ENCODE measurements around the gene MRPL58. TPM values are rescaled to one million over a fixed set of nuclear protein-coding genes. Genes with fewer than 3 reads are reported as not detected.
A peak's percentile ranks its signal among the peaks of the same experiment; 100 is the strongest.

Gene MRPL58
- total and polyA plus RNA-seq, 10 of the 15 experiments (the other 5 are each of a cell fraction or from before 2014, with no cell fraction given): 23.0 to 64.3 (median 51.9) TPM

DNA sequence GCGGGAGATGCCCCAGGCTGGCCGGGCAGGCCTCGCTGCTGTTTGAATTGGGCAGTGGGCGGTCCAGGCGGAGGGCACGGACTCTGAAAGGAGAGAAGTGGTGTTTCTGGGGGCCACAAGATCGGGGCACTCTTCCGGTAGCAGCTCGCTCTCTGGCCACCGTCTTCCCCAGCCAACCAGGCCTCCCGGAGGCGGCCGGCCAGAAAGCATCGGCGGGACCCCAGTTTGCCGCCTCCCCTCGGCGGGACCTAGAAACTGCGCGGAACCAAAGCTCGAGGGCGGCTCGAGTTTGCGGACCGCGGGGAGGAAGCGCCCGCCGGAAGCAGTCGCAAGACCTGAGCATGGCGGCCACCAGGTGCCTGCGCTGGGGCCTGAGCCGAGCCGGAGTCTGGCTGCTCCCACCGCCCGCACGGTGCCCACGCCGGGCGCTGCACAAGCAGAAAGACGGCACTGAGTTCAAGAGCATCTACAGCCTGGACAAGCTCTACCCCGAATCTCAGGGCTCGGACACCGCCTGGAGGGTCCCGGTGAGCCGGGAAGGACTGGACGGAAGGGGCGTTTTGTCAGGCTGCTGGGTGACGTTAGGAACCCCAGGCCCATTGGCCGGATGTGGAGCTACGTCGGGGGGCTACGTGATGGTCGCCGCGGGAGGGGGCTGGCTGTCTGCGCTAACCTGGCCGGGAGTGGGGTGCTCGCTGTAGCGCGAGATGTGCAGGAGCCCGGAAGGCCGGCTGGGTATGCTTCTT, at the start of gene MRPL58 (continued):
- TF ChIP-seq EP300 (IDR thresholded peaks at IDR 0.05; ENCODE audit: borderline replicate concordance in 1 of 2, control insufficient read depth in 1 of 2, low read depth in 2 of 2, low read length in 2 of 2): no peak
- TF ChIP-seq DPF2 (IDR thresholded peaks at IDR 0.05): no peak
- peak; percentile 99 for TF ChIP-seq POLR2A (IDR thresholded peaks at IDR 0.05; ENCODE audit: low read depth, low read length)
- peak; percentile 72 for TF ChIP-seq MXI1 (IDR thresholded peaks at IDR 0.05; ENCODE audit: low read depth, low read length)
- TF ChIP-seq, protein P1, sequence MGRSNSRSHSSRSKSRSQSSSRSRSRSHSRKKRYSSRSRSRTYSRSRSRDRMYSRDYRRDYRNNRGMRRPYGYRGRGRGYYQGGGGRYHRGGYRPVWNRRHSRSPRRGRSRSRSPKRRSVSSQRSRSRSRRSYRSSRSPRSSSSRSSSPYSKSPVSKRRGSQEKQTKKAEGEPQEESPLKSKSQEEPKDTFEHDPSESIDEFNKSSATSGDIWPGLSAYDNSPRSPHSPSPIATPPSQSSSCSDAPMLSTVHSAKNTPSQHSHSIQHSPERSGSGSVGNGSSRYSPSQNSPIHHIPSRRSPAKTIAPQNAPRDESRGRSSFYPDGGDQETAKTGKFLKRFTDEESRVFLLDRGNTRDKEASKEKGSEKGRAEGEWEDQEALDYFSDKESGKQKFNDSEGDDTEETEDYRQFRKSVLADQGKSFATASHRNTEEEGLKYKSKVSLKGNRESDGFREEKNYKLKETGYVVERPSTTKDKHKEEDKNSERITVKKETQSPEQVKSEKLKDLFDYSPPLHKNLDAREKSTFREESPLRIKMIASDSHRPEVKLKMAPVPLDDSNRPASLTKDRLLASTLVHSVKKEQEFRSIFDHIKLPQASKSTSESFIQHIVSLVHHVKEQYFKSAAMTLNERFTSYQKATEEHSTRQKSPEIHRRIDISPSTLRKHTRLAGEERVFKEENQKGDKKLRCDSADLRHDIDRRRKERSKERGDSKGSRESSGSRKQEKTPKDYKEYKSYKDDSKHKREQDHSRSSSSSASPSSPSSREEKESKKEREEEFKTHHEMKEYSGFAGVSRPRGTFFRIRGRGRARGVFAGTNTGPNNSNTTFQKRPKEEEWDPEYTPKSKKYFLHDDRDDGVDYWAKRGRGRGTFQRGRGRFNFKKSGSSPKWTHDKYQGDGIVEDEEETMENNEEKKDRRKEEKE (IDR thresholded peaks at IDR 0.05): no peak
- no peak for TF ChIP-seq WRNIP1 (IDR thresholded peaks at IDR 0.05; ENCODE audit: borderline replicate concordance, low read depth, low read length)
- TF ChIP-seq, protein P2, sequence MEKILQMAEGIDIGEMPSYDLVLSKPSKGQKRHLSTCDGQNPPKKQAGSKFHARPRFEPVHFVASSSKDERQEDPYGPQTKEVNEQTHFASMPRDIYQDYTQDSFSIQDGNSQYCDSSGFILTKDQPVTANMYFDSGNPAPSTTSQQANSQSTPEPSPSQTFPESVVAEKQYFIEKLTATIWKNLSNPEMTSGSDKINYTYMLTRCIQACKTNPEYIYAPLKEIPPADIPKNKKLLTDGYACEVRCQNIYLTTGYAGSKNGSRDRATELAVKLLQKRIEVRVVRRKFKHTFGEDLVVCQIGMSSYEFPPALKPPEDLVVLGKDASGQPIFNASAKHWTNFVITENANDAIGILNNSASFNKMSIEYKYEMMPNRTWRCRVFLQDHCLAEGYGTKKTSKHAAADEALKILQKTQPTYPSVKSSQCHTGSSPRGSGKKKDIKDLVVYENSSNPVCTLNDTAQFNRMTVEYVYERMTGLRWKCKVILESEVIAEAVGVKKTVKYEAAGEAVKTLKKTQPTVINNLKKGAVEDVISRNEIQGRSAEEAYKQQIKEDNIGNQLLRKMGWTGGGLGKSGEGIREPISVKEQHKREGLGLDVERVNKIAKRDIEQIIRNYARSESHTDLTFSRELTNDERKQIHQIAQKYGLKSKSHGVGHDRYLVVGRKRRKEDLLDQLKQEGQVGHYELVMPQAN (conservative IDR thresholded peaks at IDR 0.05): peak; percentile 55; the same call in 1 of the 2 replicates
- TF ChIP-seq, protein P3, sequence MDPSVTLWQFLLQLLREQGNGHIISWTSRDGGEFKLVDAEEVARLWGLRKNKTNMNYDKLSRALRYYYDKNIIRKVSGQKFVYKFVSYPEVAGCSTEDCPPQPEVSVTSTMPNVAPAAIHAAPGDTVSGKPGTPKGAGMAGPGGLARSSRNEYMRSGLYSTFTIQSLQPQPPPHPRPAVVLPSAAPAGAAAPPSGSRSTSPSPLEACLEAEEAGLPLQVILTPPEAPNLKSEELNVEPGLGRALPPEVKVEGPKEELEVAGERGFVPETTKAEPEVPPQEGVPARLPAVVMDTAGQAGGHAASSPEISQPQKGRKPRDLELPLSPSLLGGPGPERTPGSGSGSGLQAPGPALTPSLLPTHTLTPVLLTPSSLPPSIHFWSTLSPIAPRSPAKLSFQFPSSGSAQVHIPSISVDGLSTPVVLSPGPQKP (IDR thresholded peaks at IDR 0.05; ENCODE audit: low read depth, low read length): peak; percentile 84
- 0 out of 2 replicates have a peak, but pooled peaks have one; percentile 19 for TF ChIP-seq HDGF (IDR thresholded peaks at IDR 0.05)
- TF ChIP-seq RAD51 (IDR thresholded peaks at IDR 0.05): no peak
- TF ChIP-seq, protein P4, sequence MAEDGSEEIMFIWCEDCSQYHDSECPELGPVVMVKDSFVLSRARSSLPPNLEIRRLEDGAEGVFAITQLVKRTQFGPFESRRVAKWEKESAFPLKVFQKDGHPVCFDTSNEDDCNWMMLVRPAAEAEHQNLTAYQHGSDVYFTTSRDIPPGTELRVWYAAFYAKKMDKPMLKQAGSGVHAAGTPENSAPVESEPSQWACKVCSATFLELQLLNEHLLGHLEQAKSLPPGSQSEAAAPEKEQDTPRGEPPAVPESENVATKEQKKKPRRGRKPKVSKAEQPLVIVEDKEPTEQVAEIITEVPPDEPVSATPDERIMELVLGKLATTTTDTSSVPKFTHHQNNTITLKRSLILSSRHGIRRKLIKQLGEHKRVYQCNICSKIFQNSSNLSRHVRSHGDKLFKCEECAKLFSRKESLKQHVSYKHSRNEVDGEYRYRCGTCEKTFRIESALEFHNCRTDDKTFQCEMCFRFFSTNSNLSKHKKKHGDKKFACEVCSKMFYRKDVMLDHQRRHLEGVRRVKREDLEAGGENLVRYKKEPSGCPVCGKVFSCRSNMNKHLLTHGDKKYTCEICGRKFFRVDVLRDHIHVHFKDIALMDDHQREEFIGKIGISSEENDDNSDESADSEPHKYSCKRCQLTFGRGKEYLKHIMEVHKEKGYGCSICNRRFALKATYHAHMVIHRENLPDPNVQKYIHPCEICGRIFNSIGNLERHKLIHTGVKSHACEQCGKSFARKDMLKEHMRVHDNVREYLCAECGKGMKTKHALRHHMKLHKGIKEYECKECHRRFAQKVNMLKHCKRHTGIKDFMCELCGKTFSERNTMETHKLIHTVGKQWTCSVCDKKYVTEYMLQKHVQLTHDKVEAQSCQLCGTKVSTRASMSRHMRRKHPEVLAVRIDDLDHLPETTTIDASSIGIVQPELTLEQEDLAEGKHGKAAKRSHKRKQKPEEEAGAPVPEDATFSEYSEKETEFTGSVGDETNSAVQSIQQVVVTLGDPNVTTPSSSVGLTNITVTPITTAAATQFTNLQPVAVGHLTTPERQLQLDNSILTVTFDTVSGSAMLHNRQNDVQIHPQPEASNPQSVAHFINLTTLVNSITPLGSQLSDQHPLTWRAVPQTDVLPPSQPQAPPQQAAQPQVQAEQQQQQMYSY (CRISPR knock-in tag; IDR thresholded peaks at IDR 0.05): no peak
- peak; percentile 19; the same call in 1 of the 2 replicates for TF ChIP-seq TCF7 (IDR thresholded peaks at IDR 0.05; ENCODE audit: borderline replicate concordance)
- peak; percentile 12 to 48; a peak in 1 of 4 replicates for TF ChIP-seq BHLHE40 (IDR thresholded peaks at IDR 0.05; ENCODE audit: borderline replicate concordance in 1 of 2, low read depth in 2 of 2, low read length in 1 of 2)
- peak; percentile 84 for TF ChIP-seq TBL1XR1 (IDR thresholded peaks at IDR 0.05; ENCODE audit: low read depth, low read length)
- TF ChIP-seq TCF12 (IDR thresholded peaks at IDR 0.05; ENCODE audit: low read depth, low read length): no peak
- TF ChIP-seq, protein P5, sequence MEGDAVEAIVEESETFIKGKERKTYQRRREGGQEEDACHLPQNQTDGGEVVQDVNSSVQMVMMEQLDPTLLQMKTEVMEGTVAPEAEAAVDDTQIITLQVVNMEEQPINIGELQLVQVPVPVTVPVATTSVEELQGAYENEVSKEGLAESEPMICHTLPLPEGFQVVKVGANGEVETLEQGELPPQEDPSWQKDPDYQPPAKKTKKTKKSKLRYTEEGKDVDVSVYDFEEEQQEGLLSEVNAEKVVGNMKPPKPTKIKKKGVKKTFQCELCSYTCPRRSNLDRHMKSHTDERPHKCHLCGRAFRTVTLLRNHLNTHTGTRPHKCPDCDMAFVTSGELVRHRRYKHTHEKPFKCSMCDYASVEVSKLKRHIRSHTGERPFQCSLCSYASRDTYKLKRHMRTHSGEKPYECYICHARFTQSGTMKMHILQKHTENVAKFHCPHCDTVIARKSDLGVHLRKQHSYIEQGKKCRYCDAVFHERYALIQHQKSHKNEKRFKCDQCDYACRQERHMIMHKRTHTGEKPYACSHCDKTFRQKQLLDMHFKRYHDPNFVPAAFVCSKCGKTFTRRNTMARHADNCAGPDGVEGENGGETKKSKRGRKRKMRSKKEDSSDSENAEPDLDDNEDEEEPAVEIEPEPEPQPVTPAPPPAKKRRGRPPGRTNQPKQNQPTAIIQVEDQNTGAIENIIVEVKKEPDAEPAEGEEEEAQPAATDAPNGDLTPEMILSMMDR (IDR thresholded peaks at IDR 0.05 in 2 of 3, conservative IDR thresholded peaks at IDR 0.05 in 1 of 3; ENCODE audit: control insufficient read depth in 2 of 3, extremely low read depth in 1 of 3, insufficient read depth in 1 of 3, low read depth in 3 of 3, low read length in 3 of 3): peak in 2 of 3 experiments; percentile 22 to 54; a peak in 4 of 6 replicates

Data from GM12878 (cell line).